PFSK-1 (cell line): ENCODE measurements around the gene KIF3A.

ENCODE experiments used
- FOXP2 ChIP-seq: optimal IDR thresholded peaks from 2 replicates; pipeline ENCODE3; 2011; ENCODE audit warnings: borderline replicate concordance, control low read depth, inconsistent platforms; ENCODE audit not compliant: insufficient read depth; ENCODE audit errors: extremely low read length, extremely low read depth
- POLR2AphosphoS5 ChIP-seq: IDR thresholded peaks from 2 replicates; pipeline ENCODE4 v1.6.1; 2012; ENCODE audit warnings: low read depth, mild to moderate bottlenecking, control low read depth, low read length, moderate library complexity
- SIN3A ChIP-seq: IDR thresholded peaks from 2 replicates; pipeline ENCODE4 v1.6.1; 2012; ENCODE audit warnings: mild to moderate bottlenecking, low read length, moderate library complexity, borderline replicate concordance; ENCODE audit not compliant: insufficient read depth
- TAF1 ChIP-seq: IDR thresholded peaks from 2 replicates; pipeline ENCODE4 v1.6.1; 2012; ENCODE audit warnings: low read length, control low read depth, borderline replicate concordance; ENCODE audit not compliant: insufficient read depth
- TF ChIP-seq, protein P1 (sequence below), 2 experiments: IDR thresholded peaks; 2 replicates each; pipeline versions ENCODE4 v1.6.1 to v1.8.0; 2011 to 2012; ENCODE audit warnings: low read depth in 2 of 2, low read length in 2 of 2, control low read depth in 1 of 2, inconsistent platforms in 1 of 2, mild to moderate bottlenecking in 1 of 2, moderate library complexity in 1 of 2; ENCODE audit not compliant: insufficient read depth in 1 of 2

KIF3A gene

GRCh38 chr5:132763181-132764036, 26.1 kb upstream of the KIF3A start:
- TF ChIP-seq, protein P1, sequence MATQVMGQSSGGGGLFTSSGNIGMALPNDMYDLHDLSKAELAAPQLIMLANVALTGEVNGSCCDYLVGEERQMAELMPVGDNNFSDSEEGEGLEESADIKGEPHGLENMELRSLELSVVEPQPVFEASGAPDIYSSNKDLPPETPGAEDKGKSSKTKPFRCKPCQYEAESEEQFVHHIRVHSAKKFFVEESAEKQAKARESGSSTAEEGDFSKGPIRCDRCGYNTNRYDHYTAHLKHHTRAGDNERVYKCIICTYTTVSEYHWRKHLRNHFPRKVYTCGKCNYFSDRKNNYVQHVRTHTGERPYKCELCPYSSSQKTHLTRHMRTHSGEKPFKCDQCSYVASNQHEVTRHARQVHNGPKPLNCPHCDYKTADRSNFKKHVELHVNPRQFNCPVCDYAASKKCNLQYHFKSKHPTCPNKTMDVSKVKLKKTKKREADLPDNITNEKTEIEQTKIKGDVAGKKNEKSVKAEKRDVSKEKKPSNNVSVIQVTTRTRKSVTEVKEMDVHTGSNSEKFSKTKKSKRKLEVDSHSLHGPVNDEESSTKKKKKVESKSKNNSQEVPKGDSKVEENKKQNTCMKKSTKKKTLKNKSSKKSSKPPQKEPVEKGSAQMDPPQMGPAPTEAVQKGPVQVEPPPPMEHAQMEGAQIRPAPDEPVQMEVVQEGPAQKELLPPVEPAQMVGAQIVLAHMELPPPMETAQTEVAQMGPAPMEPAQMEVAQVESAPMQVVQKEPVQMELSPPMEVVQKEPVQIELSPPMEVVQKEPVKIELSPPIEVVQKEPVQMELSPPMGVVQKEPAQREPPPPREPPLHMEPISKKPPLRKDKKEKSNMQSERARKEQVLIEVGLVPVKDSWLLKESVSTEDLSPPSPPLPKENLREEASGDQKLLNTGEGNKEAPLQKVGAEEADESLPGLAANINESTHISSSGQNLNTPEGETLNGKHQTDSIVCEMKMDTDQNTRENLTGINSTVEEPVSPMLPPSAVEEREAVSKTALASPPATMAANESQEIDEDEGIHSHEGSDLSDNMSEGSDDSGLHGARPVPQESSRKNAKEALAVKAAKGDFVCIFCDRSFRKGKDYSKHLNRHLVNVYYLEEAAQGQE (IDR thresholded peaks at IDR 0.05; ENCODE audit: insufficient read depth in 1 of 2, low read depth in 2 of 2, low read length in 2 of 2): no peak

DNA sequence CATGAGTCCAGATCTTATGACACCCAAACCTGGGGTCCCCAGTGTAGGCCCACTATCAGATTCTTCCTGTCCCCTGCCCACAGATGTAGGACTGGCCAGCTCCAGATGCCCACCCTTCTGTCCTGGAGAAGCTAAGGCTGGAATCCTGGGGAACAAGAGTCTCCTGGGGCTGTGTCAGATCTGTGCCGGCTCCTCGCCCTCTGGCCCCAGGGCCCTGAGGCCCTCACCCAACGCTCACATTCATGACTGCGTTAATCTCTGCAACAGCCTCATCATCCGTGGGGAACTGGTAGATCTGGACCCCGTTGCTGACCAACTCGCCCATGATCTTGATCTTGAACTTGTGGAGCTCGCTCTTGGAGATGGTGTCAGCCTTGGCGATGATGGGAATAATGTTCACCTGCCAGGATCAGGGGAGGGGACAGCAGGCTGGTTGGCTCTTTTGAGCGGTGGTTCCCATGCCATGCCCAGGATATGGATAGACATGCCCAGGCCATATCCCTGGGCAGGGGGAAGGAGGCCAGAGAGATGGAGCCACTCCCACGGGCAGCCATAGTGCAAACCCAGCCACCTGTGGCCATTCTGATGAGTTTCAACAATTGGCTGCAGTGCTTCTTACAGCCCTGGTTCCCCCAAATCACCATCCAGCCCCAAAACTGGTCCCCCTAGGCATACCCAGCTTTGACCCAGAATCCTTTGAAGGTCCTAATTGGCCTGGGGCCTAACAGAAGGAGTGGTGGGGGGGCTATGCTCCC, 25.1 kb upstream of the KIF3A start:
- TF ChIP-seq POLR2AphosphoS5 (no peak), SIN3A (no peak)
- TF ChIP-seq, protein P1 (IDR thresholded peaks at IDR 0.05; ENCODE audit: insufficient read depth in 1 of 2, low read depth in 2 of 2, low read length in 2 of 2): no peak

GRCh38 chr5:132761321-132762240, 24.2 kb upstream of the KIF3A start:
- TF ChIP-seq TAF1: no peak
- TF ChIP-seq FOXP2: no peak
- TF ChIP-seq POLR2AphosphoS5: no peak
- TF ChIP-seq SIN3A: no peak
- TF ChIP-seq, protein P1 (IDR thresholded peaks at IDR 0.05; ENCODE audit: insufficient read depth in 1 of 2, low read depth in 2 of 2, low read length in 2 of 2): no peak

- no peak for TF ChIP-seq FOXP2
- no peak for TF ChIP-seq POLR2AphosphoS5
- TF ChIP-seq TAF1: no peak
- TF ChIP-seq SIN3A: no peak
- TF ChIP-seq, protein P1 (IDR thresholded peaks at IDR 0.05; ENCODE audit: insufficient read depth in 1 of 2, low read depth in 2 of 2, low read length in 2 of 2): no peak
Measured at GRCh38 chr5:132760601-132761317, 23.4 kb upstream of the KIF3A start.
